Gastroesophageal sphincter (tissue), 4 donors: Measurements from ENCODE around the gene MYCL. TPM values are rescaled to one million over a fixed set of nuclear protein-coding genes. Genes with fewer than 3 reads are reported as not detected.
A peak's percentile ranks its signal among the peaks of the same experiment; 100 is the strongest.

Experiments
- ATAC-seq: fragments of 150-250 bp; one replicate; pipeline ENCODE4 v1.9.1; 2016; ENCODE audit warnings: mild to moderate bottlenecking, moderate library complexity
- H3K27ac ChIP-seq, 4 donors: fragments of 200-600 bp; sonication (generic) in 3 of 4; 1 replicate in 3 of 4; 2 replicates in 1 of 4; pipeline ENCODE4 v1.5.1; 2016 to 2019
- H3K27me3 ChIP-seq: fragments of 200-600 bp; sonication (generic); one replicate; pipeline ENCODE4 v1.5.1; 2019
- H3K36me3 ChIP-seq, 2 donors: fragments of 200-600 bp; sonication (generic); one replicate each; pipeline ENCODE4 v1.5.1; 2019; ENCODE audit warnings: control low read depth in 1 of 2
- H3K4me1 ChIP-seq, 3 donors: fragments of 200-600 bp; sonication (generic); 1 replicate in 2 of 3; 2 replicates in 1 of 3; pipeline ENCODE4 v1.5.1; 2016 to 2019; ENCODE audit warnings: control low read depth in 2 of 3
- H3K4me3 ChIP-seq, 2 donors: fragments of 200-600 bp; sonication (generic); one replicate each; pipeline ENCODE4 v1.5.1; 2019; ENCODE audit warnings: mild to moderate bottlenecking in 1 of 2, moderate library complexity in 1 of 2
- H3K9me3 ChIP-seq, 3 donors: fragments of 200-600 bp; sonication (generic); one replicate each; pipeline ENCODE4 v1.5.1; 2017 to 2019; ENCODE audit warnings: control low read depth in 2 of 3
- EP300 ChIP-seq: sonication (generic); formaldehyde crosslinking; IDR thresholded peaks from one replicate; pipeline ENCODE4 v1.6.1; 2017; ENCODE audit warnings: antibody characterized with exemption, mild to moderate bottlenecking
- POLR2A ChIP-seq, 2 donors: fragments of 450-650 bp; IDR thresholded peaks; one replicate each; pipeline ENCODE4 v1.6.1; 2017; ENCODE audit warnings: antibody characterized with exemption in 2 of 2, mild to moderate bottlenecking in 2 of 2, moderate library complexity in 1 of 2
- POLR2AphosphoS5 ChIP-seq: sonication (generic); formaldehyde crosslinking; IDR thresholded peaks from one replicate; pipeline ENCODE4 v1.6.1; 2017; ENCODE audit warnings: antibody characterized with exemption
- whole genome bisulfite sequencing, 2 donors: methylation state at CpG; one replicate each; pipeline ENCODE4 v1.1.5; 2018; ENCODE audit warnings: low coverage in 1 of 2; 5-methylcytosine and 5-hydroxymethylcytosine counted together
- small RNA-seq, 4 donors: library from RNA; depleted of rRNA; stranded (forward); fragments of <200 nt; gene quantifications; one replicate each; pipeline ENCODE3, GENCODE V24; 2016
- total RNA-seq, 4 donors: library from RNA; depleted of rRNA; stranded (reverse); fragments of >200 nt; gene quantifications; one replicate each; pipeline ENCODE4 v1.1.0, GENCODE V29; 2016
- TF ChIP-seq, protein P1 (sequence below), 4 experiments: fragments of 200-600 bp in 2 of 4; fragments of 450-650 bp in 2 of 4; sonication (generic) in 1 of 4; IDR thresholded peaks; one replicate each; pipeline ENCODE4 v1.5.1; 2017 to 2019; ENCODE audit warnings: antibody characterized with exemption in 4 of 4, mild to moderate bottlenecking in 2 of 4, moderate library complexity in 2 of 4

The MYCL gene
- total RNA-seq, 4 donors from 2014 or later, result 0.27 to 1.2 (median 0.69) TPM; not detected in 1

DNA sequence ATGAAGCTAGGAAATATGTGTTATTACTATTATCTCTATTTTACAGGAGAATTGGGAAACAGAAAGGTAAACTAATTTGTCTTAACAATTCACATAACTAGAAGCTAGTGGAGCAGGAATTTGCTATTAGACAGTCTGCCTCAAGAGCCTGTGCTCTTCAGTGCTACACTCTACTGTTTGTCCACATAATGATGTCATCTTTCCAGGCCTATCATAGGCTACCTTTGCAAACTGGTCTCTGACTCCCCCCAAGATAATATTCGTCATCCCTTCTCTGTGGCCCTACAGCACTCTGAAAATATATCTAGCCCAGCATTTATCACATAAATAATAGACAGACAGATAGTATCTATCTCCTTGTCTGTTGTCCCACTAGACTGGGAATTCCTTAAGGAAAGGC is 52.5 kb downstream of the MYCL start:
- WGBS, 2 donors, result 82 to 100% methylated on average over 1 of the region's 1 CpG
- no peak for TF ChIP-seq POLR2AphosphoS5
- no peak for TF ChIP-seq POLR2A (IDR thresholded peaks at IDR 0.05)
- TF ChIP-seq, protein P1, sequence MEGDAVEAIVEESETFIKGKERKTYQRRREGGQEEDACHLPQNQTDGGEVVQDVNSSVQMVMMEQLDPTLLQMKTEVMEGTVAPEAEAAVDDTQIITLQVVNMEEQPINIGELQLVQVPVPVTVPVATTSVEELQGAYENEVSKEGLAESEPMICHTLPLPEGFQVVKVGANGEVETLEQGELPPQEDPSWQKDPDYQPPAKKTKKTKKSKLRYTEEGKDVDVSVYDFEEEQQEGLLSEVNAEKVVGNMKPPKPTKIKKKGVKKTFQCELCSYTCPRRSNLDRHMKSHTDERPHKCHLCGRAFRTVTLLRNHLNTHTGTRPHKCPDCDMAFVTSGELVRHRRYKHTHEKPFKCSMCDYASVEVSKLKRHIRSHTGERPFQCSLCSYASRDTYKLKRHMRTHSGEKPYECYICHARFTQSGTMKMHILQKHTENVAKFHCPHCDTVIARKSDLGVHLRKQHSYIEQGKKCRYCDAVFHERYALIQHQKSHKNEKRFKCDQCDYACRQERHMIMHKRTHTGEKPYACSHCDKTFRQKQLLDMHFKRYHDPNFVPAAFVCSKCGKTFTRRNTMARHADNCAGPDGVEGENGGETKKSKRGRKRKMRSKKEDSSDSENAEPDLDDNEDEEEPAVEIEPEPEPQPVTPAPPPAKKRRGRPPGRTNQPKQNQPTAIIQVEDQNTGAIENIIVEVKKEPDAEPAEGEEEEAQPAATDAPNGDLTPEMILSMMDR (IDR thresholded peaks at IDR 0.05), result no peak
- no peak for TF ChIP-seq EP300
- no peak overlapping the region for H3K4me3 ChIP-seq
- no peaks in the 10 kb centered on the region for H3K9me3 ChIP-seq
- peaks cover 10 to 43% (median 10%) of the 10 kb centered on the region in 3 donors for H3K4me1 ChIP-seq
- ATAC-seq, result no peak
- H3K36me3 ChIP-seq, result peaks cover 3 to 67% of the 10 kb centered on the region in 2 donors
- no peak overlapping the region for H3K27ac ChIP-seq
- no peaks in the 10 kb centered on the region for H3K27me3 ChIP-seq

DNA sequence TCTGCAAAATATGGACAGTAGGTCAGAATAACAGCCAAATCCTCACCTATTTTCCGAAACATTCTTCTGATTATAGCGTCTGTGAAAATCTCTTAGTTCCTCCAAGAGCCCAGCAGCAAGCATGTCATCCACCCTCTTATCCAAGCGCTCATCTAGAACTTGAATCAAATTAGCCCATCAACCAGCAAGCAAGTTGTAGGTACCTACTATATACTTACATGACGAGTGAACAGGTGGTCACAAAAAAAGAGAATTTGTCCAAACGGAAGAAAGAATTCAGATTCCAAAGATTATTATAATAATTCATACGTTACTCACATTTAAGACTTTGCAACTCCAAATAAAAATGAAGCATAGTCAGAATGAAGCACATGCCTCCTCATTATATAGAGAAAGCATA is 53.8 kb downstream of the MYCL start:
- peaks cover 3 to 69% of the 10 kb centered on the region in 2 donors for H3K36me3 ChIP-seq
- no peaks in the 10 kb centered on the region for H3K27me3 ChIP-seq
- H3K4me3 ChIP-seq, result no peak overlapping the region
- no peak overlapping the region for H3K27ac ChIP-seq
- H3K9me3 ChIP-seq, result no peaks in the 10 kb centered on the region
- WGBS, 2 donors, result 87 to 96% methylated on average over 4 to 6 of the region's 6 CpGs
- TF ChIP-seq, protein P1 (IDR thresholded peaks at IDR 0.05), result no peak
- TF ChIP-seq POLR2A (IDR thresholded peaks at IDR 0.05), result no peak
- no peak for TF ChIP-seq EP300
- no peak for TF ChIP-seq POLR2AphosphoS5
- ATAC-seq, result no peak
- H3K4me1 ChIP-seq, result peaks cover 10 to 42% (median 10%) of the 10 kb centered on the region in 3 donors

DNA sequence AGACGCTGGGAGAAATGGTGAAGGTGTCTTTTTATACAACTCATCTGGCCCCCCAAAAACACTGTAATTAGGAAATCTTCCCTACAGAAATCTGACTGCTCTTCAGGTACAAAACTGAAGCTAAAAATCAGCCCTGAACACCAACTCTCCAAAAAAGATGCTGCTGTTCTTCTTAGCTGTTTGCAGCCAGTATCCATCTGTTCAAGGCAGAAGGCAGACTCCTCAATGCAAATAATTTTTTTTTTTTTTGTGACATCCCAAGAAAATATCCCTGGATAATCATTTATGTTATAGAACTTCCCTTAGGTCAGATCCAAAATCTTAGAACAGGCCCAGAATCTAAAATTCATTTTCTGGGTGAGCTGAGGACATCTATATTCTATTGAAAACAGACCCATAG is 54.9 kb downstream of the MYCL start:
- TF ChIP-seq, protein P1 (IDR thresholded peaks at IDR 0.05), result no peak
- TF ChIP-seq POLR2AphosphoS5, result no peak
- TF ChIP-seq POLR2A (IDR thresholded peaks at IDR 0.05), result no peak
- Histone ChIP-seq H3K36me3 (peaks cover 3 to 76% of the 10 kb centered on the region in 2 donors), H3K27ac (no peak overlapping the region), H3K27me3 (no peaks in the 10 kb centered on the region), H3K4me1 (peaks cover 10 to 31% (median 10%) of the 10 kb centered on the region in 3 donors), H3K4me3 (no peak overlapping the region), H3K9me3 (no peaks in the 10 kb centered on the region)
- ATAC-seq, result no peak
- WGBS, 2 donors, result 71 to 100% methylated on average over 1 of the region's 1 CpG

DNA sequence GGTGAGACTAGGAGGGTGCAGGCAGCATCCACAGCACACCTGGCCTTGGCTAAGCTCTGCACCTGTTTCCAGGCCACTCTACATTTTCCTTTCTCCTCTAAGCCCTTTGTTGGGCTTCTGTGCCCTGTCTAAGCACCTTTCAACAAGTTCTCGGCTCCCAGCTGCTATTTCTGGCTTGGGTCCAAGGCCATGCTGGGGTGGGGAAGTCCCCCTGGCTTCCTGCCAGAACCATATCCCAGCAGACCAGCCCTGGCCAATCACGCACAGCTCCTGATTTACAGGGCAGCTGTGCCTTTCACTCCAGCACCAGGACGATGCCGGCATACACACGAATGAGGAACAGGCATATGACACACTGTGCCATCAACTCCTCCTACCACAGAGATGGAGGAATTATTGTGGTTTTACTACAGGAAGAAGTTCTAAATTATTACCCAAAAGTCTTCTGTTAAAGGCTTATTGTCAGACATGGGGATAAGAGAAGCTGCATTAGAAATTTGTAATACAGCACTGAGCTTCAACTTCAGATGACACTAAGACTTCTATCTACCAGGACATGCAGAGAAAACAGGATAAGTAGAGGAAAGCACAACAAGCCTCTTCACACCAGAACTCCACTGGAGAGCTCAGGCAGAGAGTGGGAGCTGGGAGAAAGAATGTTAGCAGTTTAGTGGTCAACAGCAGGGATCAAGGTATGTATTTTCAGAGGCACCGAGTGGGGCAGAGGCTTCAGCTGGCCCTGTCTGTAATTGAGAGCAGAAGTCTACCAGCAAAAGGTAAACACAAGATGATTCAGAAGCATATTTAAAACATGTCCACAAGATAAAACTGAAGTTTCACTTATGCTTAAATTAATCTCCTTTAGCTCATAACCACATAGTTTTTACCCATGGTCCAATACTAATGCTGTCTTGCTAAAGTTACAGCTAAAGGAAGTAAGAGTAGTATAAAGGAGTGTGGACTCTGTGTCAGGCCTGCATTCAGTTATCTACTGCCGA is 55.8 kb downstream of the MYCL start:
- H3K36me3 ChIP-seq, result peaks cover 7 to 77% of the 10 kb centered on the region in 2 donors
- H3K27me3 ChIP-seq, result no peaks in the 10 kb centered on the region

More for the DNA sequence above, 55.8 kb downstream of the MYCL start:
- H3K4me1 ChIP-seq, result peaks cover 10 to 31% (median 10%) of the 10 kb centered on the region in 3 donors
- peak overlapping the region in 3 of 4 donors; percentile 5 to 41 (median 34) for H3K27ac ChIP-seq
- WGBS, 2 donors, result 7 to 10% methylated on average over 5 to 6 of the region's 7 CpGs
- no peak overlapping the region for H3K4me3 ChIP-seq
- TF ChIP-seq, protein P1 (IDR thresholded peaks at IDR 0.05), result no peak
- TF ChIP-seq POLR2AphosphoS5, result peak; percentile 46
- no peaks in the 10 kb centered on the region for H3K9me3 ChIP-seq
- ATAC-seq, result peak; percentile 81

Small RNAs within 50 kb of the gene (small RNA-seq; reads per million reads assigned to genes)
- 0 reads per million in 4 donors for gene RF00019

Other genes starting within 250 kb of the MYCL start
- 1 to 10 TPM in 1 of 4 donors, not detected in 3; 1.1 TPM for gene NT5C1A, start 229.8 kb downstream of the MYCL start, total RNA-seq
- gene HPCAL4, start 210.5 kb downstream of the MYCL start, total RNA-seq, result 1 to 10 TPM in 1 of 4 donors, under 1 TPM in 1, not detected in 2; 0.17 to 1.8 TPM
- 10 to 100 TPM; 38.5 to 45.1 (median 42.0) TPM for gene PPIE, start 163.0 kb downstream of the MYCL start, total RNA-seq
- 1 to 10 TPM in 3 of 4 donors, under 1 TPM in 1; 0.49 to 2.6 (median 1.6) TPM for gene OXCT2, start 130.6 kb downstream of the MYCL start, total RNA-seq
- gene BMP8B, start 113.1 kb downstream of the MYCL start, total RNA-seq, result 1 to 10 TPM; 2.0 to 4.5 (median 2.2) TPM
- gene TRIT1, start 18.4 kb downstream of the MYCL start, total RNA-seq, result 10 to 100 TPM; 19.3 to 24.0 (median 21.7) TPM
- gene MFSD2A, start 53.2 kb upstream of the MYCL start, total RNA-seq, result 1 to 10 TPM in 2 of 4 donors, under 1 TPM in 2; 0.84 to 4.8 (median 1.4) TPM
- gene CAP1, start 138.8 kb upstream of the MYCL start, total RNA-seq, result 100 to 1,000 TPM; 421 to 533 (median 500) TPM
- 10 to 100 TPM; 53.0 to 90.6 (median 65.7) TPM for gene PPT1, start 195.3 kb upstream of the MYCL start, total RNA-seq